ENCODE measurements around the gene PSMA7. TPM values are rescaled to one million over a fixed set of nuclear protein-coding genes. Genes with fewer than 3 reads are reported as not detected.

Gene PSMA7
- total RNA-seq: 100 to 1,000 TPM; 261 to 349 (median 304) TPM

GRCh38 chr20:62143081-62143956 is at the start of gene PSMA7, which contains the start of gene SS18L1:
Gene PSMA7 (minus strand): TSS chr20:62143394. CDS start chr20:62143303, 91 bp downstream.
Gene SS18L1 (plus strand): TSS chr20:62143769. CDS start chr20:62143821, 52 bp downstream.
- H3K27me3 ChIP-seq: no peaks in the 10 kb centered on the region
- intact Hi-C loops (cut with DNase I): no loop called here

DNA sequence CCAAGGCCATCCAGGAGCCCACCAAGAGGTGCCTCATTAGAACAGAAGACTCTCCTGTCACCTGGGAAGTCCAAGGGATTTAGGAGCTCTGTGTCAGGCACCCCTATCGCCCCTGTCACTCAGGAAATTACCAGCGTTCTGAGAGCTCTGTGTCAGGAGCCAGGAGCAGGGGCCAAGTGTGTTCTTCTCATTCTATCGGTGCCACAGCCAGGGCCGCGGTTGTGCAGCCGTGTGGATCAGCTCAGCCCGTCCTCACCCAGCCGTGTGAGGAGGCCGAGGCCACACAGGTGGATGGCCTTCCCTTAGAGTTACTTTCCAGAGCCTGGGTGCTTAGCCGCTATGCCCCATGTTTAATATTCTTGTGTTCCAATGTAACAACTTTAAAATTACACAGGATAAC is 49.4 kb upstream of the PSMA7 start:
- H3K27me3 ChIP-seq: no peaks in the 10 kb centered on the region
- TF ChIP-seq POLR2A (IDR thresholded peaks at IDR 0.05; ENCODE audit: low read depth) (no peak), CTCF (IDR thresholded peaks at IDR 0.05) (no peak), EP300 (IDR thresholded peaks at IDR 0.05) (no peak), POLR2AphosphoS5 (IDR thresholded peaks at IDR 0.05) (no peak)
- H3K4me3 ChIP-seq: no peak overlapping the region
- H3K9me3 ChIP-seq: no peaks in the 10 kb centered on the region
- 77% methylated on average over 10 of the region's 10 CpGs for WGBS
- no peak for DNase-seq (ENCODE audit: extremely low spot score)
- H3K27ac ChIP-seq (replicated peaks in 1 of 4): no peak overlapping the region
- intact Hi-C loops (cut with DNase I): no loop called here
- peaks cover 4 to 86% (median 59%) of the 10 kb centered on the region in 4 donors for H3K36me3 ChIP-seq
- H3K4me1 ChIP-seq: peaks cover 0 to 5% (median under 1%) of the 10 kb centered on the region in 4 donors

More at GRCh38 chr20:62143081-62143956, at the start of gene PSMA7, which contains the start of gene SS18L1:
- peak; percentile 94 for DNase-seq (ENCODE audit: extremely low spot score)
- Histone ChIP-seq H3K4me3 (peak within 1 kb of the TSS; percentile 86 to 98 (median 94)), H3K4me1 (peaks cover 35 to 58% (median 54%) of the 10 kb centered on the region in 4 donors), H3K27ac (replicated peaks in 1 of 4) (peak within 1 kb of the TSS; percentile 93 to 99 (median 96)), H3K9me3 (no peaks in the 10 kb centered on the region), H3K36me3 (peaks cover 20 to 26% (median 24%) of the 10 kb centered on the region in 4 donors)
- 0% methylated on average over 15 of the region's 148 CpGs for WGBS
- TF ChIP-seq POLR2A (IDR thresholded peaks at IDR 0.05; ENCODE audit: low read depth) (peak; percentile 92), EP300 (IDR thresholded peaks at IDR 0.05) (no peak), CTCF (IDR thresholded peaks at IDR 0.05) (peak in 1 of 3 experiments; percentile 22), POLR2AphosphoS5 (IDR thresholded peaks at IDR 0.05) (peak; percentile 83 to 94)

GRCh38 chr20:62191781-62192559 is 48.8 kb upstream of the PSMA7 start:
- TF ChIP-seq POLR2A (IDR thresholded peaks at IDR 0.05; ENCODE audit: low read depth): no peak
- no peak for TF ChIP-seq CTCF (IDR thresholded peaks at IDR 0.05)
- TF ChIP-seq EP300 (IDR thresholded peaks at IDR 0.05): no peak
- no peak for TF ChIP-seq POLR2AphosphoS5 (IDR thresholded peaks at IDR 0.05)
- Histone ChIP-seq H3K27ac (replicated peaks in 1 of 4) (no peak overlapping the region), H3K4me1 (peaks cover 0 to 8% (median 6%) of the 10 kb centered on the region in 4 donors), H3K36me3 (peaks cover 4 to 79% (median 53%) of the 10 kb centered on the region in 4 donors), H3K4me3 (no peak overlapping the region), H3K27me3 (no peaks in the 10 kb centered on the region), H3K9me3 (no peaks in the 10 kb centered on the region)
- WGBS: 91% methylated on average over 9 of the region's 14 CpGs
- intact Hi-C loops (cut with DNase I): no loop called here
- no peak for DNase-seq (ENCODE audit: extremely low spot score)

GRCh38 chr20:62190639-62191411 is 47.6 kb upstream of the PSMA7 start:
- Histone ChIP-seq H3K4me3 (no peak overlapping the region), H3K9me3 (no peaks in the 10 kb centered on the region), H3K4me1 (peaks cover 0 to 12% (median 8%) of the 10 kb centered on the region in 4 donors), H3K36me3 (peaks cover 4 to 68% (median 42%) of the 10 kb centered on the region in 4 donors), H3K27me3 (no peaks in the 10 kb centered on the region), H3K27ac (replicated peaks in 1 of 4) (no peak overlapping the region)
- intact Hi-C loops (cut with DNase I): no loop called here
- DNase-seq (ENCODE audit: extremely low spot score): no peak
- TF ChIP-seq POLR2A (IDR thresholded peaks at IDR 0.05; ENCODE audit: low read depth): no peak
- TF ChIP-seq POLR2AphosphoS5 (IDR thresholded peaks at IDR 0.05): no peak
- TF ChIP-seq CTCF (IDR thresholded peaks at IDR 0.05): no peak
- no peak for TF ChIP-seq EP300 (IDR thresholded peaks at IDR 0.05)
- 81% methylated on average over 25 of the region's 25 CpGs for WGBS
